ENCODE measurements around the gene NTPCR.
"Not testable (repeated sequence)": the region's sequence is repeated elsewhere in the genome, so short reads cannot be mapped to it uniquely, and the experiment has no call there.

NTPCR gene

DNA sequence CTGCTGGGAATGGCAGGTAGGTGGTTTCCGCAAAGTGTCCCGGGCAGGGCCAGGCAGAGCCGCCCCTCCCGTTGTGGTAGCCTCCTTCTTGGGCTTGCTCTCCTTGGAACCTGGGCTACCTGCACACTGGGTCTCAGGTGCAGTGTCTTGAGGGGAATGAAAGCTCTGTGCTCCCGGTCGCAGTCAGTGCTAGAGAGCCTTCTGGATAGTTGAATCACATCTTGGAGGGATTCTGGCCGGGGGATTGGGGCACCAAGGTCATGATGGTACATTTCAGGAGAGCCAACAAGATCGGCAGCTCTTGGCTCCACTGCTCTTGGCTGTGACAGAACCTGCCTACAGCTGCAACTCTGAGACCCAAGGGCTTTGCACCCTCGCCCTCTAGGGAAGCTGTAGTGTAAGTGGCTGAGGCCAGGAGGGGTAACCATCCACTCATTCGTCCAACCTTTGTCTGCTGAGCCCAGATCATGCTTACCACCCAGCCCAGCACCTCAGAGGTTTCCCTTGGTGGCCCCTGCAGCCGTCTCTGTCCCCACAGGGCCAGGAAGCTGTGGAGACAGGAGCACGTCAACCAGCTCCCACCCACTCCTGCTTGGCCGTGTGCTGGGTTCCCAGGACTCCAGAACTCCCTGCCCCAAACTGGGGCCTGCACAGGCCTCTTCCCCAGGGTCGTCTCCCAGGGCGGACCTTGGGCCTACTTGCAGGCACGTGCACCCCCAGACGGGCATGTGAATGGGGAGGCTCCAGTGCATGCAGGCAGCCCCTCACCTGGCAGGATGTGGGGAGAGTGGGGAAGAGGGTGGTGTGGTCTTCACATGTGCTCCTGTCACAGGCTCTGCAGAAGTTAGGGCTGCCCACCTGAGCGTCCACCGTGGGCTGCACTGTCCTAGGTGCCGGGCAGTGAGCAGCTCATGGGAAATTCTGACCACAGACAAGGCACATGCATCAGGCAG, 40.0 kb downstream of the NTPCR start:
- no peaks in the 10 kb centered on the region for H4K20me1 ChIP-seq

DNA sequence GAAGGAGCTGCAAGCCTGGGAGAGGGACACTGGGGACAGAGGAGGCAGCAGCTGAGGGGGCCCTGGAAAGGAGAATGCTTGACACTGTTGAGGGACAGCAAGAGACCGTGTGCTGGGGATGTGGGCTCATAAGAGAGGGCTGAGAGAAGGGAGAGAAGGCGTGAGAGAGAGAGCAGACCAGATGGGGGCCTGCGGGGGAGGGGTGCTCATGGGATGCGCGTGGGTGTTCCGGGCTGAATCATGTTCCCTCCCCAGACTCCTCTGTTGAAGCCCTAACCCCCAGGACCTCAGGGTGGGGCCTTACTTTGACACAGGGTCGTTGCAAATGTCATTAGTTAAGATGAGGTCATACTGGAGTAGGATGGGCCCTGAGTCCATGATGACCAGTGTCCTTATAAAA, 40.8 kb downstream of the NTPCR start:
- no peaks in the 10 kb centered on the region for H3K27me3 ChIP-seq
- H3K27ac ChIP-seq: no peak overlapping the region
- no peak for TF ChIP-seq Cebpa-rat (IDR thresholded peaks at IDR 0.05)
- peaks cover 21 to 35% (median 30%) of the 10 kb centered on the region in 11 experiments for H3K9me3 ChIP-seq (replicated peaks in 1 of 11)
- peaks cover 4 to 31% (median 14%) of the 10 kb centered on the region in 11 experiments; a peak in 15 of 22 replicates for H3K36me3 ChIP-seq
- H4K20me1 ChIP-seq: no peaks in the 10 kb centered on the region
- no peaks in the 10 kb centered on the region for H3K4me1 ChIP-seq
- H3K4me2 ChIP-seq: no peak overlapping the region
- H3K9ac ChIP-seq: no peak overlapping the region
- no peak overlapping the region for H3K4me3 ChIP-seq

More for the DNA sequence above, 40.0 kb downstream of the NTPCR start:
- H3K36me3 ChIP-seq: peaks cover 4 to 38% (median 14%) of the 10 kb centered on the region in 11 experiments; a peak in 15 of 22 replicates
- no peak overlapping the region for H3K27ac ChIP-seq
- peaks cover 21 to 35% (median 30%) of the 10 kb centered on the region in 11 experiments for H3K9me3 ChIP-seq (replicated peaks in 1 of 11)
- H3K27me3 ChIP-seq: no peaks in the 10 kb centered on the region
- no peak for TF ChIP-seq Cebpa-rat (IDR thresholded peaks at IDR 0.05)
- no peak overlapping the region for H3K4me2 ChIP-seq
- no peak overlapping the region for H3K4me3 ChIP-seq
- no peak overlapping the region for H3K9ac ChIP-seq
- no peaks in the 10 kb centered on the region for H3K4me1 ChIP-seq

DNA sequence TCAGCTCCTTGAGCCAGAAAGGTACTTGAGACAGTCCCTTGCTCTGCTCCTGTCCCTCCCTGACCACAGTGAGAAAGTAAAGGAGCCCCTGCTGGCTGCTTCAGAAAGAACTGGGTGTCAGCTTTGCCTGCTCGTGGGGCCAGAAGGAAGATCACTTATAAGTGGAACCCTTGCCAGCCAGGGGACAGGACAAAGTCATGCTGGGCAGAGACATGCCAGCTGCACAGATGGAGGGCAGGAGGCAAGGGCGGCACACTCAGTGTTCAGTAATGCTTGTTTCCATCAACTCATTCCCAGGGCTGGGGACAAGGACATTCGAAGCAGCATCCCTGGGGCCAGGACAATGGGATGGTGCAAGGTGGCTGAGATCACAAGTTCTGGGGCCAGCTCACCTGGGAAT, 41.8 kb downstream of the NTPCR start:
- no peak for TF ChIP-seq Cebpa-rat (IDR thresholded peaks at IDR 0.05)
- H3K4me1 ChIP-seq: no peaks in the 10 kb centered on the region
- H3K9ac ChIP-seq: no peak overlapping the region
- H3K27me3 ChIP-seq: no peaks in the 10 kb centered on the region
- H3K27ac ChIP-seq: no peak overlapping the region
- no peak overlapping the region for H3K4me2 ChIP-seq
- peaks cover 4 to 32% (median 14%) of the 10 kb centered on the region in 11 experiments; a peak in 15 of 22 replicates for H3K36me3 ChIP-seq
- H4K20me1 ChIP-seq: no peaks in the 10 kb centered on the region
- no peak overlapping the region for H3K4me3 ChIP-seq
- peaks cover 21 to 35% (median 30%) of the 10 kb centered on the region in 11 experiments for H3K9me3 ChIP-seq (replicated peaks in 1 of 11)

DNA sequence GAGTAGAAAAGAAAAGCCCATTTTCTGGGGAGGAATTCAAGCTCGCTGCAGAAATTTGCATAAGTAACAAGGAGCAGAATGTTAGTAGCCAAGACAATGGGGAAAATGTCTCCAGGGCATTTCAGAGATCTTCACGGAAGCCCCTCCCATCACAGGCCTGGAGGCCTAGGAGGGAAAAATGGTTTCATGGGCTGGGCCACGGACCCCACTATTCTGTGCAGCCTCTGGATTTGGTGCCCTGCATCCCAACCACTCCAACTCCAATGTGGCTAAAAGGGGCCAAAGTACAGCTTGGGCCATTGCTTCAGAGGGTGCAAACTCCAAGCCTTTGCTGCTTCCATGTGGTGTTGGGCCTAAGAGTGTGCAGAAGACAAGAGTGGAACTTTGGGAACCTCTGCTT, 43.1 kb downstream of the NTPCR start:
- Histone ChIP-seq H3K4me2 (no peak overlapping the region), H4K20me1 (no peaks in the 10 kb centered on the region), H3K27me3 (no peaks in the 10 kb centered on the region), H3K4me1 (no peaks in the 10 kb centered on the region), H3K9me3 (replicated peaks in 1 of 11) (peaks cover 21 to 35% (median 30%) of the 10 kb centered on the region in 11 experiments), H3K4me3 (peak overlapping the region in 1 of 10 experiments; percentile 22; a peak in 1 of 20 replicates), H3K9ac (no peak overlapping the region), H3K27ac (no peak overlapping the region), H3K36me3 (peaks cover 9 to 44% (median 26%) of the 10 kb centered on the region in 11 experiments; a peak in 16 of 22 replicates)
- no peak for TF ChIP-seq Cebpa-rat (IDR thresholded peaks at IDR 0.05)

DNA sequence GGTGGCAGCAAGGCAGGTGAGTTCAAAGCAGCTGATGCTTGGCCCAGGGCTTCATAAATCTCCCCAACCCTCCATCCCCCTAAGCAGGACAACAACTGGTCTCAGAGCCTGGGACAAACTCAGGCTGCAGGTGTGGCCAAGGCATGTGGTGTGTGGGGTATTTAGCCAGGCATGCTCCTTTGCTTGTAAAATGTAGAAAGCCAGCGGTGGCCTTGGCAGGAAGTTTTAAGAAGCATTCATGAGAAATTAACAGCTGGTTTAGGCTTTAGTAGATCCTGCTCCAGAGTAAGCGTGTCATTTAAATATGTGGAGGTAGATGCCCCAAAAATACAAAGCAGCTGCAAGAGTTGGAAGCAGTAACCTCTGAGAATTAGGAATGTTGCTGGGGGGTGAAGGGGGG, 44.8 kb downstream of the NTPCR start:
- TF ChIP-seq Cebpa-rat (IDR thresholded peaks at IDR 0.05): no peak
- Histone ChIP-seq H3K27ac (no peak overlapping the region), H3K9ac (no peak overlapping the region), H3K36me3 (peaks cover 9 to 51% (median 29%) of the 10 kb centered on the region in 11 experiments; a peak in 16 of 22 replicates), H3K4me2 (no peak overlapping the region), H3K4me1 (no peaks in the 10 kb centered on the region), H3K9me3 (replicated peaks in 1 of 11) (peaks cover 21 to 35% (median 30%) of the 10 kb centered on the region in 11 experiments), H4K20me1 (no peaks in the 10 kb centered on the region), H3K4me3 (no peak overlapping the region), H3K27me3 (no peaks in the 10 kb centered on the region)

DNA sequence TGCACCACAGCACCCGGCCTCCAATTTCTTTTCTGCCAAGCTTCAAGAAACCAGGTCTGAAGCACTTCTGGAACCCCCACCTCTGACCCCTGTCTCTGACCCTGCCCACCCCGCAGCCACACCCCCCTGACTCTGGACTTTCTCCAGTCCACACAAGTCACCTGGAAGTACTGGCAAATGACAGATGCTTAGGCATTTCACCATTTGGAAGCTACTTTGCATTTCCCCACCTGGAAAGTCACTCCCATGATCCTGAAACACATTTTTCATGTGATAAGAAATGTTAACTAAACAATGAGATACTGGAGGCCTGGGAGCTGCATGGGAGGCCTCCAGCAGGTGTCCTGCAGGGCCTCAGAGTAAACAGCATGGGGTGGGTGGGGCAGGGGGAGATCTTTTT, 45.7 kb downstream of the NTPCR start:
- Histone ChIP-seq H3K9me3 (replicated peaks in 1 of 11) (peaks cover 21 to 35% (median 30%) of the 10 kb centered on the region in 11 experiments), H4K20me1 (no peaks in the 10 kb centered on the region), H3K27ac (no peak overlapping the region), H3K4me1 (no peaks in the 10 kb centered on the region), H3K27me3 (no peaks in the 10 kb centered on the region), H3K9ac (no peak overlapping the region), H3K4me2 (no peak overlapping the region), H3K4me3 (no peak overlapping the region), H3K36me3 (peaks cover 9 to 57% (median 29%) of the 10 kb centered on the region in 11 experiments; a peak in 16 of 22 replicates)
- no peak for TF ChIP-seq Cebpa-rat (IDR thresholded peaks at IDR 0.05)

DNA sequence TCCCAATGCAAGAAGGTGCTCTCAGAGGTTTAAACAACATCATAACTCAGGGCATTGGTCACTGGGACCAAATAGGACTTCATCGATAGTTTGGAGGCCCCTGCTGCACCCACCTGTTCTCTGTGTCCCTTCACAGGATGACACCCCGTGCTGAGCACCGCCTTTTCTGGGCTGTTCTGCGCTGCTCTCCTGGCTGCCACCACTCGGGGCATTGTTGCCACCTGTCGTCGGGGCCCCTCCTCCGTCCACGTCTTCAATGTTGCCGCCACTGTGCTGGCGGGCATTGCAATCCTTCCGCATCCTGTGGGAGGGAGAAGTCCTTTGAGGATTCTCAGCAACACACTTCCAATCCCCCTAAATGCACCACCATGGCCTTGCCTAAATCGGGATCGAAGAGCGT, 47.7 kb downstream of the NTPCR start:
- TF ChIP-seq Cebpa-rat (IDR thresholded peaks at IDR 0.05): no peak
- Histone ChIP-seq H3K4me3 (no peak overlapping the region), H3K27ac (no peak overlapping the region), H3K36me3 (peaks cover 7 to 53% (median 28%) of the 10 kb centered on the region in 11 experiments; a peak in 16 of 22 replicates), H3K4me2 (no peak overlapping the region), H3K9ac (no peak overlapping the region), H3K4me1 (no peaks in the 10 kb centered on the region), H3K27me3 (no peaks in the 10 kb centered on the region), H3K9me3 (replicated peaks in 1 of 11) (peaks cover 17 to 30% (median 21%) of the 10 kb centered on the region in 11 experiments), H4K20me1 (no peaks in the 10 kb centered on the region)

DNA sequence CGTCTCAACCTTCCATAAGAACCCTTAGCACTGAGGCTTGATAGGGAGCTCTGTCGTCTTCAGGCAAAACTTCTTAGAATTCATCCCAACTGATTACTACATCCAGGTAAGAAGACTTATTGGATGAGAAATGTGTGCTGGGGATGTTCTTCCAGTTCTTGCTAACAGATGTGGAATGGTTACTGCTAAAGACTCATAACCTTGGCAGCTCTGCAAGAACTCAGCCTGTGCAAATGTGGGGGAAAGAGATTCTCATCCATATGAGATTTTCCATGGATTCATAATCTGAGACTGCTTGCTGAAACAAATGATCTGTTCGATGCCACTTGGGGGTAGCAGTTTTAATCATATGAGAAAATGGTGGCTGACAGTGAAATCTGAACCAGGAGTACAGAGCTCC, 48.2 kb downstream of the NTPCR start:
- Histone ChIP-seq H3K36me3 (peaks cover 6 to 48% (median 23%) of the 10 kb centered on the region in 11 experiments; a peak in 16 of 22 replicates), H3K9ac (no peak overlapping the region), H3K27ac (no peak overlapping the region), H3K4me2 (no peak overlapping the region), H3K27me3 (no peaks in the 10 kb centered on the region), H4K20me1 (no peaks in the 10 kb centered on the region), H3K4me3 (no peak overlapping the region), H3K9me3 (replicated peaks in 1 of 11) (peaks cover 12 to 25% (median 16%) of the 10 kb centered on the region in 11 experiments), H3K4me1 (no peaks in the 10 kb centered on the region)
- TF ChIP-seq Cebpa-rat (IDR thresholded peaks at IDR 0.05): no peak

DNA sequence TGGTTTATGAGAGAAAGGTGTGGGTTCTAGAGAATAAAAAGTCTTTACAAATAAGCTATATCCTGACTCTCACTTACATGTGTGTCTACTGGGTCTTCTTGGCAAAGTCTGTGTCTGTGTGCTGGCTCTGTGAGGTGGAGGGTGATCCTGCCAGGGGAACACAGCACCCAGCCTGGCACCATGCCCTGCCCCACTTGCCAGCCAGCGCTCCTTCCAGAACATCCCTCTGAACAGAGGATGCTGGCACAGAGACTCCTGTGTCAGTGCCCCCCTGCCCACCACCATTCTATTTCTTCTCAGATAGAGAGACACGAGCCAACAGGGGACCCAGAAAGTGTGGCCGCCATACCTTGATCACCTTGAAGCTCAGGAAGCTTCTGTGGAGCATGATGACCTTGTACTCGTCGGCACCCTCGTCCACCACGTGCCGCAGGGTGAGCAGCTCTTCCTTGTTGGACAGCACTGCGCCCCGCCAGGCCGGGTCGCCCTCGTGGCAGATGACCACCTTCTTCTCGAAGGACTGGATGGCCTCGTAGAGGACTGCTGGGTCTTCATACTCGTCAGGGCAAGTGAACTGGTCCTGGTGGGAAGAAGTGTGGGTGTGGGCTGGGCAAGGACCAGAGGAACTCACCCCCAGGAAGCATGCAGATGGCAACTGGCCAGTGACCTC, 49.7 kb downstream of the NTPCR start:
- no peak overlapping the region for H3K4me3 ChIP-seq
- no peaks in the 10 kb centered on the region for H3K27me3 ChIP-seq
- peaks cover 0 to 11% (median 1%) of the 10 kb centered on the region in 11 experiments; a peak in 8 of 22 replicates for H3K9me3 ChIP-seq (replicated peaks in 1 of 11)
- H3K27ac ChIP-seq: no peak overlapping the region
- H3K36me3 ChIP-seq: peaks cover 4 to 33% (median 19%) of the 10 kb centered on the region in 11 experiments; a peak in 13 of 22 replicates
- no peaks in the 10 kb centered on the region for H3K4me1 ChIP-seq
- TF ChIP-seq Cebpa-rat (IDR thresholded peaks at IDR 0.05): no peak
- no peak overlapping the region for H3K4me2 ChIP-seq
- H4K20me1 ChIP-seq: no peaks in the 10 kb centered on the region
- no peak overlapping the region for H3K9ac ChIP-seq

DNA sequence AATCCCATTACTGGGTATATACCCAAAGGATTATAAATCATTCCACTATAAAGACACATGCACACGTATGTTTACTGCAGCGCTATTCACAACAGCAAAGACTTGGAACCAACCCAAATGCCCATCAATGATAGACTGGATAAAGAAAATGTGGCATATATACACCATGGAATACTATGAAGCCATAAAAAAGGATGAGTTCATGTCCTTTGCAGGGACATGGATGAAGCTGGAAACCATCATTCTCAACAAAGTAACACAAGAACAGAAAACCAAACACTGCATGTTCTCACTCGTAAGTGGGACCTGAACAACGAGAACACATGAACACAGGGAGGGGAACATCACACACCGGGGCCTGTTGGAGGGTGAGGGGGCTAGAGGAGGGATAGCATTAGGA, 53.2 kb downstream of the NTPCR start:
- not testable (repeated sequence) for H4K20me1 ChIP-seq; H3K4me3 ChIP-seq; H3K27me3 ChIP-seq; H3K9ac ChIP-seq; H3K27ac ChIP-seq; H3K4me2 ChIP-seq; H3K4me1 ChIP-seq; H3K9me3 ChIP-seq (replicated peaks in 1 of 11)
- peaks cover 0 to 24% (median 6%) of the 10 kb centered on the region in 11 experiments; a peak in 11 of 22 replicates for H3K36me3 ChIP-seq
